ENCODE data around the gene USP21. TPM values are rescaled to one million over a fixed set of nuclear protein-coding genes. Genes with fewer than 3 reads are reported as not detected.

Gene USP21
- total and polyA plus RNA-seq, 2 donors (not counting 3 experiments of a cell fraction or from before 2014, with no cell fraction given), result 19.7 to 29.2 TPM

- DNase-seq (ENCODE audit: low read depth, low spot score) (no peak), FAIRE-seq (no peak)
- dilution Hi-C loops (cut with MboI; ENCODE audit: extremely low pct_ligation_motif_present, low sequenced_read_pairs), result no loop called here
- no peaks in the 10 kb centered on the region for H3K9me3 ChIP-seq (replicated peaks; ENCODE audit: control insufficient read depth, insufficient read depth, low read length)
- POLR2A ChIA-PET, result interaction anchor here (0.5 to 0.6 kb wide), 2 partner anchors 11 to 15 kb away, joined by 3 to 4 read pairs; no protein-coding TSS in a partner anchor
- no peak overlapping the region for H3K4me3 ChIP-seq (replicated peaks in 1 of 3; ENCODE audit: insufficient read depth in 1 of 3, low read depth in 1 of 3, low read length in 3 of 3)
- H3K4me2 ChIP-seq (ENCODE audit: insufficient read depth, low read length), result no peak overlapping the region
- no TSS peak for BruUV-seq (replicated peaks)
- TF ChIP-seq FOS (IDR thresholded peaks at IDR 0.05; ENCODE audit: borderline replicate concordance, insufficient read depth, low read length) (peak; percentile 22), MAX (IDR thresholded peaks at IDR 0.05; ENCODE audit: insufficient read depth, insufficient read length) (no peak)
- no peaks in the 10 kb centered on the region for H3K27me3 ChIP-seq (ENCODE audit: control insufficient read depth in 2 of 2, insufficient read depth in 2 of 2, low read length in 2 of 2)
- intact Hi-C loops (cut with micrococcal nuclease), result no loop called here
- H2AFZ ChIP-seq (ENCODE audit: low read depth, low read length), result no peak overlapping the region
- H3K4me1 ChIP-seq (ENCODE audit: control insufficient read depth, extremely low read depth, insufficient read depth, low read length), result peaks cover 20% of the 10 kb centered on the region
- no peaks in the 10 kb centered on the region for H3K9me1 ChIP-seq (replicated peaks; ENCODE audit: control insufficient read depth, extremely low read depth, insufficient read depth, low read length)
- CTCF ChIA-PET, result interaction anchor here (0.7 to 5.1 kb wide), 12 partner anchors 8 to 178 kb away, joined by 3 to 28 read pairs (median 4); partner anchors contain the start of genes ADAMTS4, FCER1G and TOMM40L
- peaks cover 36% of the 10 kb centered on the region for H3K79me2 ChIP-seq (ENCODE audit: control insufficient read depth, insufficient read depth, low read length)
- no peak overlapping the region for H3K9ac ChIP-seq (replicated peaks; ENCODE audit: extremely low read depth, insufficient read depth, low read length)
- peak overlapping the region; percentile 35 for H3K27ac ChIP-seq (ENCODE audit: insufficient read depth, low read depth, low read length)
- H3K36me3 ChIP-seq (ENCODE audit: control insufficient read depth in 2 of 2, extremely low read depth in 1 of 2, insufficient read depth in 2 of 2, low read length in 2 of 2), result peaks cover 19 to 29% of the 10 kb centered on the region in 2 experiments
- H4K20me1 ChIP-seq (replicated peaks; ENCODE audit: control insufficient read depth, extremely low read depth, insufficient read depth, low read length), result no peaks in the 10 kb centered on the region
These were observed 47.3 kb downstream of the USP21 start for GRCh38 chr1:161206411-161207140.

GRCh38 chr1:161207173-161207572 lies 47.9 kb downstream of the USP21 start:
- Histone ChIP-seq H3K9me1 (replicated peaks; ENCODE audit: control insufficient read depth, extremely low read depth, insufficient read depth, low read length) (no peaks in the 10 kb centered on the region), H3K79me2 (ENCODE audit: control insufficient read depth, insufficient read depth, low read length) (peaks cover 36% of the 10 kb centered on the region), H3K27me3 (ENCODE audit: control insufficient read depth in 2 of 2, insufficient read depth in 2 of 2, low read length in 2 of 2) (no peaks in the 10 kb centered on the region), H2AFZ (ENCODE audit: low read depth, low read length) (no peak overlapping the region), H3K4me1 (ENCODE audit: control insufficient read depth, extremely low read depth, insufficient read depth, low read length) (peaks cover 17% of the 10 kb centered on the region), H3K36me3 (ENCODE audit: control insufficient read depth in 2 of 2, extremely low read depth in 1 of 2, insufficient read depth in 2 of 2, low read length in 2 of 2) (peaks cover 21 to 34% of the 10 kb centered on the region in 2 experiments), H3K4me3 (replicated peaks in 1 of 3; ENCODE audit: insufficient read depth in 1 of 3, low read depth in 1 of 3, low read length in 3 of 3) (no peak overlapping the region), H3K4me2 (ENCODE audit: insufficient read depth, low read length) (no peak overlapping the region), H3K9ac (replicated peaks; ENCODE audit: extremely low read depth, insufficient read depth, low read length) (no peak overlapping the region), H3K9me3 (replicated peaks; ENCODE audit: control insufficient read depth, insufficient read depth, low read length) (no peaks in the 10 kb centered on the region), H4K20me1 (replicated peaks; ENCODE audit: control insufficient read depth, extremely low read depth, insufficient read depth, low read length) (no peaks in the 10 kb centered on the region), H3K27ac (ENCODE audit: insufficient read depth, low read depth, low read length) (peak overlapping the region; percentile 35)
- ChIA-PET POLR2A (no interaction called here), CTCF (interaction anchor here (0.8 to 3.5 kb wide), 9 partner anchors 8 to 175 kb away, joined by 3 to 20 read pairs (median 4); partner anchors contain the start of genes ADAMTS4, FCER1G and TOMM40L)
- DNase-seq (ENCODE audit: low read depth, low spot score) (no peak), FAIRE-seq (no peak)
- intact Hi-C loops (cut with micrococcal nuclease), result no loop called here
- no TSS peak for BruUV-seq (replicated peaks)
- dilution Hi-C loops (cut with MboI; ENCODE audit: extremely low pct_ligation_motif_present, low sequenced_read_pairs), result no loop called here
- no peak for TF ChIP-seq CTCF (IDR thresholded peaks at IDR 0.05; ENCODE audit: extremely low read depth in 1 of 2, insufficient read depth in 1 of 2, low read depth in 1 of 2, low read length in 2 of 2)
- no peak for TF ChIP-seq MYC (IDR thresholded peaks at IDR 0.05; ENCODE audit: low read depth, low read length)
- no peak for TF ChIP-seq POLR2A (IDR thresholded peaks at IDR 0.05; ENCODE audit: low read depth, low read length)
- no peak for TF ChIP-seq POLR2AphosphoS5 (IDR thresholded peaks at IDR 0.05; ENCODE audit: insufficient read depth, low read depth, low read length)
- no peak for TF ChIP-seq MAX (IDR thresholded peaks at IDR 0.05; ENCODE audit: insufficient read depth, insufficient read length)
- no peak for TF ChIP-seq GATA2 (IDR thresholded peaks at IDR 0.05; ENCODE audit: insufficient read depth, insufficient read length, low read depth, low read length)
- no peak for TF ChIP-seq EZH2 (IDR thresholded peaks at IDR 0.05; ENCODE audit: borderline replicate concordance, low read depth, low read length, severe bottlenecking)

Data from endothelial cell of umbilical vein (primary cell).